GM19025 (cell line): Measurements from ENCODE around the gene PACC1.
"Not testable (repeated sequence)": the region's sequence is repeated elsewhere in the genome, so short reads cannot be mapped to it uniquely, and the experiment has no call there.

Experiments
- ATAC-seq: cut with Tn5 transposase; IDR thresholded peaks from one replicate; pipeline ENCODE4 v1.9.1; 2021; ENCODE audit warnings: mild to moderate bottlenecking, low read depth, moderate library complexity; ENCODE audit not compliant: unreplicated experiment

Gene PACC1

DNA sequence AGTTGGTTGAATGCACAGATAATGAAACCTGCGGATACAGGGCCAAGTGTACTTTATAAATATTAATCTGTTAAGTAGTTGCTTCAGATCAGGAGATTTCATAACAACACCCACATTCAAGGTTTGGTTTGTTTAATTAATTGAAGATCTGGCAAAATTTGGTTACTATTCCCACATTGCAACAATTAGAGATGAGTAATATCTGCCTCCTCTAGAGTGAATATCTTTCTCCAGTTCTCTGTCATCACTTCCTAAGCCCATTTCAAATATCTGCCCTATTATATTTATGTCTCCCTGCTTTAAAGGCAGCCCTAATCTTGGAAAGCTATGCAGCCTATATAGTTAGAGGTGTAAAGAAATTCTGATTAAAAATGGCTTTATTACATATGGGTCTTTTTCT is 68.1 kb downstream of the PACC1 start:
- ATAC-seq = no peak

DNA sequence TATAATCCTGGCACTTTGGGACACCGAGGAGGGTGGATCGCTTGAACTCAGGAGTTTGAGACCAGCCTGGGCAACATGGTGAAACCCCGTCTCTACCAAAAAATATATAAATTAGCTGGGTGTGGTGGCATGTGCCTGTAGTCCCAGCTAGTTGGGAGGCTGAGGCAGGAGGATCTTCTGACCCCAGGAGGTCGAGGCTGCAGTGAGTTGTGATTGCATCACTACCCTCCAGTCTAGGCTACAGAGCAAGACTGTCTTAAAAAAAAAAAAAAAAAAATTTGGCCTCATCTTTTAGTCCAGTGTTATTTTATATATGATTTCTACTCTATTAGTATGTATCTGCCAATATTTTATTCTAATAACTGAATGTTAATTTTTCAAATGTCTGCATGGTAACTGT is 69.8 kb downstream of the PACC1 start:
- no peak for ATAC-seq

DNA sequence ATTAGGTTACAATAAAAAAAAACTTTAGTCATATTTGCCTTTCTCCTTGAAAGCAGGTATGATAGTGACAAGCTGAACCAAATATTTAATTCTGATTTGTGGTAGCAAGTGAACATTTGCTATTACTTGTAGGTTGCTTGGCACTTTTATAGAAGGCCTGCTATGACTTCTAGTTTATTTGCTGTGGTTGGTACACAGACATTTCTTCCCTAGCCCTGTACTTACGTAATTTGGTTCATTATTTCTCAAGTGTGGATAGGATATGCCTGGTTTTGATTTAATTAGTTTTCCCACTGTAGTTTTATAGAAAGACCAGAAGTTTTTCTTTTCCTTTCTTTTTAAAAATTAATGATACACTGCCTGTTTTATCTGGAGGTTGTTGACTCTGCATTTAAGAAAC is 73.6 kb downstream of the PACC1 start:
- no peak for ATAC-seq

DNA sequence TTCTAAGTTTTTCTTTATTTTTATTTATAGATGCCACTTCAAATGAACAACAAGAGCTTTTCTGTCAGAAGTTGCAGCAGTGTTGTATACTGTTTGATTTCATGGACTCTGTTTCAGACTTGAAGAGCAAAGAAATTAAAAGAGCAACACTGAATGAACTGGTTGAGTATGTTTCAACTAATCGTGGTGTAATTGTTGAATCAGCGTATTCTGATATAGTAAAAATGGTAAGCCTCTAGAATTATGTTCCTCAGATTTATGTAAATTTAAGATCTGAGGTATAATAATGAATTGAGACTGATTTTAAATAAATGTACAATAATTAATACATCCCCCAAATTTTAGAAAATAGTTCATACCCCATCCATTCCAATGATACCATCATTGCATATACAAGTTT is 85.6 kb downstream of the PACC1 start:
- ATAC-seq = no peak

DNA sequence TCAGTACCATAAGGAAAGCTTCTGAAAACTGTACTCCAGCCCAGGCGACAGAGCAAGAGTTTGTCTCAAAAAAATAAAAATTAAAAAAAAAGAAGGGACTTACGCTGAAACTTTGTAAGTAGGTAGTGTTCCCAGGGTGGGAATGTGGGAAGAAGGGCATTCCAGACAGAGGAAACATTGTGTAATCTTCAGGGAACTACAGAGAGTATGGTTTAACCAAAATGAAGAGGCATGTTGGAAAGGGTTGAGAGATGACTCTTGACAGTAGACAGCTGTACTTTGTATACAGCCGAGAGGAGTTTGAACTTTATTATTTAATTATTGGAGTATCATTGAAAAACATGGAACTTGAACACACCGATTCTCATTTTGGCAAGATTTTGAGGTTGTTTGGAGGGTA is 86.4 kb downstream of the PACC1 start:
- no peak for ATAC-seq

DNA sequence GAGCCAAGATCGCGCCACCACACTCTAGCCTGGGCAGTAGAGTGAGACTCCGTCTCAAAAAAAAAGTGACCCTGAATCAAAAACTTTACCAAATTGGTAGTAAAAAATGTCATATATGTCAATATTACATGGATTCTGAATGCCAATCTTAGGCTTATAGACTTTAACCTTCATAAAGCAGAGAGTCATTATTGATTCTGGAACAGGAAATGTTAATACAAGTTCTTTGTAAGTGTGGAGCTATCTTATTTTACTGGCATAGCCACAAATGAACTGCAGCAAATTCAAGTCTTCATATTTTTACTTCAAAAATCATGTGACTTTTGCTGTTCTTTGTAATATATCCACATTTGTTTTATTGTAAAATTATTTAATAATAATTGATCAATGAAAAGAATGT is 88.1 kb downstream of the PACC1 start:
- ATAC-seq = no peak

DNA sequence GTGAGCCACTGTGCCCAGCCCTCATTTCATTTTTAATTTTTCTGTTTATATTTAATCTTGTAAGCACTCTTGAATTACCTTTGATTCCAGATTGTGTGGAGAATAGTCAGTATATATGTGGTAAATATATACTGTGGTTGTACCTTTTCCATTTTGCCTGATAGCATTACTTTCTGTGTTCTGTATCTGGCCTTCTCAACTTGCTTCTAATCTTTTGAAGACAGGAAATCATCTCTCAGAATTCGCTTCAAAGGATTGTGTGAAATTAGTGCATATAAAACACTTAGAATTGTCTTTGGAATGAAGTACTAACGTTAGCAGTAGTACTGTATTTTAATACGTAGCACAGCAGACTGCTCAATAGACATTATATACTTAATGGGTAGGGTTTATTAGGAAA is 91.6 kb downstream of the PACC1 start:
- no peak for ATAC-seq

DNA sequence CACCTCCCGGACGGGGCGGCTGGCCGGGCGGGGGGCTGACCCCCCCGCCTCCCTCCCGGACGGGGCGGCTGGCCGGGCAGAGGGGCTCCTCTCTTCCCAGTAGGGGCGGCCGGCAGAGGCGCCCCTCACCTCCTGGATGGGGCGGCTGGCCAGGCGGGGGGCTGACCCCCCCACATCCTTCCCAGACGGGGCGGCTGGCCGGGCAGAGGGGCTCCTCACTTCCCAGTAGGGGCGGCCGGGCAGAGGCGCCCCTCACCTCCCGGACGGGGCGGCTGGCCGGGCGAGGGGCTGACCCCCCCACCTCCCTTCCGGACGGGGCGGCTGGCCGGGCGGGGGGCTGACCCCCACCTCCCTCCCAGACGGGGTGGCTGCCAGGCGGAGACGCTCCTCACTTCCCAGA is 93.7 kb downstream of the PACC1 start:
- not testable (repeated sequence) for ATAC-seq

DNA sequence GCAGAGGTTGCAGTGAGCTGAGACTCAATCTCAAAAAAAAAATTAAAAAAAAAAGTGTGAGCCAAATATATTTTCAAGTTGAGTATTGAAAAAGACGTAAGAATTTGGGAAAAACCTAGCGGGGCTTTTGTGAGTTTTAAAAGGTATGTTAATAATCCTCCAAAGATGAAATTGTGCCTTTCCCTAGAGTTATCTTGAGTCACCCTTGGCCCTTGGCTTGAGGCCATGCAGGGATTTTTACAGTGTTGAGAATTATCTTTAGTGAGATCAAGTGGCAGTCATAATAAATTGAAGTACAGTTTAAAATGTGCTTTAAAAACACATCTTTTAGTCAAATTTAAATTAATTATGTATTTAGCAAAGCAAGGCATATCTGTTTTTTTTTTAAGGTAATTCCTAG is 96.8 kb downstream of the PACC1 start:
- no peak for ATAC-seq

DNA sequence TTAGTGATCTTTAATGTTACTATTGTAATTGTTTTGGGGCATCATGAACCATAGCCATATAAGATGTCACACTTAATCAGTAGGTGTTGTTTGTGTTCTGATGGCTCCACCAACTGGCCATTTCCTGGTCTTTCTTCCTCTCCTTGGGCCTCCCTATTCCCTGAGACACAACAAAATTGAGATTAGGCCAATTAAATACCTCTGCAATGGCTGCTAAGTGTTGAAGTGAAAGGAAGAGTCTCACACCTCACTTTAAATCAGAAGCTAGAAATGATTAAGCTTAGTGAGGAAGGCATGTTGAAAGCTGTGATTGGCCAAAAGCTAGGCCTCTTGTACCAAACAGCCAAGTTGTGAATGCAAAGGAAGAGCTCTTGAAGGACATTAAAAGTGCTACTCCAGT is 98.8 kb downstream of the PACC1 start:
- no peak for ATAC-seq

DNA sequence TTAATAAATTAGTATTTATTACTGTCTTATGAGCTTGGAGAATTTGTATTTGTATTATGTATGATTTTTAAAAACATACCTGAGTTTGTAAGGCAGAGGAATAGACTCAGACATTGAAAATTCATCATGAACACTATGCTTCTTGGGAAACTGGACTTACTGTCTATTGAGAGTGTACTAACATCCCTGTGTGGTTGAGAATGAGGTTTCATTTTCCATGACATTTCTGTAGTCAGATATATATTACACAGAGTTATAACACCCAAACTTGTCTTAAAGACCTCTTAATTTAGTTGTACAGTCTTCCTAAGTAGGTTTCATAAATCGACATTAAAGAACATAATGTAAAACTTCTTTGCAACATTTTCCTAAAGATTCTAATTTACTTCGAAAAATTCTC is 99.5 kb downstream of the PACC1 start:
- ATAC-seq = no peak
